ENCODE data around the gene UGT8.

DNA sequence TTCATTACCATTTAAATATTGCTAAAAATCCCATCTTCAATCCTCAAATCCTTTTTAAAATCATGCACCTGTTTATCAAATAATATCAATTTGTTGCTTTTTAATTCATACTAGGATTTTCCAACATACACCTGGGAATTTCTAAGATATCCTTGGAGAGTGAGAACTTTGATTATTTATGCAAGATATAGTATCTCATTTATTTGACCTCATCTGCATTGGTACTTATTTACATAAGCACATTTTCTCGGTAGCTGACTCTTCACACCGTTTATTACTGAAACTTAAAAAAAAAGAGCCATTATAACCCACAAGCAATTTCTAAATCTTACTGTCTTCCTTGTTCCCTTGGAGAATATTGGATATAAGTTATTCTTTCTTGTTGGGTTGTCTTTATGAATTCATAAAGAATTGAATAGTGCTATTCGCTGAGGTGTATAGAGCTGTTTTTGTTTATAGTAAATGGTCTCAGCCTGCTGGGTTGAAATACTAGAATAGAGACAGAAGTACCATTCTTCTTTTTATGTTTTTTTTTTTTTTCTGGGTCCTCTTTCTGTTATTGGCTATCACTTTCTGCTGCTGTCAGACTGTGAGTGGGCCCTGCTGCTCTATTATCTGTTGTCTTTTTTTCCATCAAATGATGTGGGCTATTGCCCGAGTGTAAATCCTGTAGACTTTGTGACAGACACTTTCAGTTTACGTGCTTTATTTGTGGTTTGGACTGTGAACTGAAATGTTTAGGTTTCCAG lies 2.9 kb downstream of the UGT8 start:
- TF ChIP-seq, protein P1, sequence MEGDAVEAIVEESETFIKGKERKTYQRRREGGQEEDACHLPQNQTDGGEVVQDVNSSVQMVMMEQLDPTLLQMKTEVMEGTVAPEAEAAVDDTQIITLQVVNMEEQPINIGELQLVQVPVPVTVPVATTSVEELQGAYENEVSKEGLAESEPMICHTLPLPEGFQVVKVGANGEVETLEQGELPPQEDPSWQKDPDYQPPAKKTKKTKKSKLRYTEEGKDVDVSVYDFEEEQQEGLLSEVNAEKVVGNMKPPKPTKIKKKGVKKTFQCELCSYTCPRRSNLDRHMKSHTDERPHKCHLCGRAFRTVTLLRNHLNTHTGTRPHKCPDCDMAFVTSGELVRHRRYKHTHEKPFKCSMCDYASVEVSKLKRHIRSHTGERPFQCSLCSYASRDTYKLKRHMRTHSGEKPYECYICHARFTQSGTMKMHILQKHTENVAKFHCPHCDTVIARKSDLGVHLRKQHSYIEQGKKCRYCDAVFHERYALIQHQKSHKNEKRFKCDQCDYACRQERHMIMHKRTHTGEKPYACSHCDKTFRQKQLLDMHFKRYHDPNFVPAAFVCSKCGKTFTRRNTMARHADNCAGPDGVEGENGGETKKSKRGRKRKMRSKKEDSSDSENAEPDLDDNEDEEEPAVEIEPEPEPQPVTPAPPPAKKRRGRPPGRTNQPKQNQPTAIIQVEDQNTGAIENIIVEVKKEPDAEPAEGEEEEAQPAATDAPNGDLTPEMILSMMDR (IDR thresholded peaks at IDR 0.05; ENCODE audit: insufficient read depth, low read depth, low read length) = no peak
- no peak for TF ChIP-seq EZH2 (IDR thresholded peaks at IDR 0.05; ENCODE audit: insufficient read depth, low read length)

Data from astrocyte (in vitro differentiated cells and primary cell).